A549 (cell line): ENCODE measurements around the gene MAP2K1. TPM values are rescaled to one million over a fixed set of nuclear protein-coding genes. Genes with fewer than 3 reads are reported as not detected.
A peak's percentile ranks its signal among the peaks of the same experiment; 100 is the strongest.

Experiments
- ATAC-seq, 2 experiments: fragments of 200-7000 bp in 1 of 2; fragments of >200 bp in 1 of 2; cut with Nextera tagmentation in 1 of 2; cut with Tn5 transposase in 1 of 2; 3 replicates each; pipeline versions ENCODE4 v1.8.0 to v1.9.1; 2018 to 2020; ENCODE audit warnings: mild to moderate bottlenecking in 1 of 2, moderate library complexity in 1 of 2
- CTCF ChIA-PET: fragments of 300-600 bp; sonication (Branson Sonifier 250); formaldehyde crosslinking; extraction: SDS; loops from one replicate; lab custom pipeline; 2021; ENCODE audit warnings: antibody characterized with exemption, inconsistent platforms; lab: Yijun Ruan, JAX
- POLR2A ChIA-PET: fragments of 350-600 bp; formaldehyde crosslinking; extraction: SDS; loops from one replicate; lab custom pipeline; 2021; ENCODE audit warnings: antibody characterized with exemption, inconsistent platforms; lab: Yijun Ruan, JAX
- DNase-seq, 2 experiments: peaks; one replicate each; pipeline versions ENCODE4 v3.0.0 to v3.0.0-alpha.2; 2011 to 2016; ENCODE audit warnings: low read depth in 1 of 2, low spot score in 1 of 2
- FAIRE-seq: peaks from 2 replicates; lab custom pipeline; 2011; peaks lifted over from hg19 to GRCh38; lab: Jason Lieb, UNC
- H3K27ac ChIP-seq, 2 experiments: fragments of >200 bp; sonication (Bioruptor Twin); formaldehyde crosslinking; 3 replicates each; pipeline ENCODE4 v1.5.1; 2016 to 2017
- H3K4me1 ChIP-seq: fragments of >200 bp; sonication (Bioruptor Twin); formaldehyde crosslinking; 3 replicates; pipeline ENCODE4 v1.6.1; 2016
- H3K4me2 ChIP-seq: fragments of >200 bp; sonication (Bioruptor Twin); formaldehyde crosslinking; 3 replicates; pipeline ENCODE4 v1.6.1; 2016
- H3K4me3 ChIP-seq: fragments of >200 bp; sonication (Bioruptor Twin); formaldehyde crosslinking; 3 replicates; pipeline ENCODE4 v1.5.1; 2016
- H3K9me3 ChIP-seq: fragments of >200 bp; sonication (Bioruptor Twin); formaldehyde crosslinking; 3 replicates; pipeline ENCODE4 v1.6.1; 2016
- CBX8 ChIP-seq: fragments of 200-600 bp; sonication (generic); IDR thresholded peaks from 2 replicates; pipeline ENCODE4 v1.6.1; 2016
- EHMT2 ChIP-seq: fragments of 200-600 bp; sonication (generic); IDR thresholded peaks from 2 replicates; pipeline ENCODE4 v1.6.1; 2016; ENCODE audit warnings: antibody characterized with exemption, low read depth, mild to moderate bottlenecking, moderate library complexity
- FOXS1 ChIP-seq: fragments of 250-450 bp; sonication (Bioruptor Pico); IDR thresholded peaks from 2 replicates; pipeline ENCODE4 v1.5.0; 2020; ENCODE audit warnings: mild to moderate bottlenecking, moderate library complexity
- GATA3 ChIP-seq: IDR thresholded peaks from 2 replicates; pipeline ENCODE4 v1.6.1; 2012; ENCODE audit warnings: borderline replicate concordance
- HOXA7 ChIP-seq: fragments of 250-450 bp; sonication (Bioruptor Pico); IDR thresholded peaks from 2 replicates; pipeline ENCODE4 v1.5.0; 2020; ENCODE audit warnings: mild to moderate bottlenecking, moderate library complexity
- JUN ChIP-seq, 2 experiments: fragments of >200 bp; sonication (Bioruptor Twin); formaldehyde crosslinking; IDR thresholded peaks; 2 replicates in 1 of 2; 3 replicates in 1 of 2; pipeline ENCODE4 v1.6.1; 2016 to 2017
- KDM5A ChIP-seq: fragments of 200-600 bp; sonication (generic); IDR thresholded peaks from 2 replicates; pipeline ENCODE4 v1.6.1; 2016; ENCODE audit warnings: antibody characterized with exemption, mild to moderate bottlenecking
- MAFK ChIP-seq: fragments of 450-650 bp; IDR thresholded peaks from 2 replicates; pipeline ENCODE4 v1.6.1; 2014; ENCODE audit not compliant: partially characterized antibody
- NR3C1 ChIP-seq: fragments of >200 bp; sonication (Bioruptor Twin); formaldehyde crosslinking; IDR thresholded peaks from 3 replicates; pipeline ENCODE4 v1.6.1; 2017
- POLR2A ChIP-seq: IDR thresholded peaks from 2 replicates; pipeline ENCODE4 v1.6.1; 2012; ENCODE audit warnings: mild to moderate bottlenecking, low read length
- RARB ChIP-seq: fragments of 250-450 bp; sonication (Bioruptor Pico); IDR thresholded peaks from 2 replicates; pipeline ENCODE4 v1.8.0; 2021; ENCODE audit warnings: mild to moderate bottlenecking, moderate library complexity
- REST ChIP-seq: fragments of 200-600 bp; sonication (generic); IDR thresholded peaks from 2 replicates; pipeline ENCODE4 v1.6.1; 2016; ENCODE audit warnings: antibody characterized with exemption, mild to moderate bottlenecking, moderate library complexity
- TFCP2L1 ChIP-seq: fragments of 250-450 bp; sonication (Bioruptor Pico); IDR thresholded peaks from 2 replicates; pipeline ENCODE4 v1.5.0; 2021; ENCODE audit warnings: mild to moderate bottlenecking
- ZNF302 ChIP-seq: fragments of 250-450 bp; sonication (Bioruptor Pico); IDR thresholded peaks from 2 replicates; pipeline ENCODE4 v1.9.0; 2021; ENCODE audit warnings: inconsistent platforms, mild to moderate bottlenecking, moderate library complexity
- WGBS: methylation state at CpG from one replicate; pipeline ENCODE4 v1.1.6; 2017; ENCODE audit errors: missing lambda C conversion rate; 5-methylcytosine and 5-hydroxymethylcytosine counted together
- polyA plus RNA-seq, 4 experiments: library from polyadenylated mRNA; depleted of rRNA in 3 of 4; stranded (reverse); fragments of >200 nt; fragmentation: RNase III in 1 of 4; extraction: RNeasy Plus Mini Kit Qiagen cat#74134 plus additional on column Dnase treatment in 1 of 4; gene quantifications; 2 replicates in 3 of 4; 3 replicates in 1 of 4; pipeline ENCODE4 v1.2.3, GENCODE V29; 2011 to 2017
- TF ChIP-seq, protein P1 (sequence below): IDR thresholded peaks from 2 replicates; pipeline ENCODE4 v1.6.1; 2012
- TF ChIP-seq, protein P2 (sequence below): fragments of 250-450 bp; sonication (Bioruptor Pico); IDR thresholded peaks from 2 replicates; pipeline ENCODE4 v1.5.0; 2020; ENCODE audit warnings: low read depth, mild to moderate bottlenecking, moderate library complexity

The MAP2K1 gene
- polyA plus RNA-seq, 2 of the 4 experiments (the other 2 are of a cell fraction) = 30.3 to 41.9 TPM

- DNase-seq = no peak
- ATAC-seq = no peak
- ChIA-PET POLR2A (no interaction called here), CTCF (interaction anchor here (1.0 to 1.1 kb wide), 2 partner anchors 12 to 22 kb away, joined by 3 read pairs; no protein-coding TSS in a partner anchor)
- H3K4me3 ChIP-seq = no peak overlapping the region
- H3K4me2 ChIP-seq = no peak overlapping the region
- H3K9me3 ChIP-seq = peaks cover 8% of the 10 kb centered on the region
- no peaks in the 10 kb centered on the region for H3K4me1 ChIP-seq
- TF ChIP-seq, protein P1, sequence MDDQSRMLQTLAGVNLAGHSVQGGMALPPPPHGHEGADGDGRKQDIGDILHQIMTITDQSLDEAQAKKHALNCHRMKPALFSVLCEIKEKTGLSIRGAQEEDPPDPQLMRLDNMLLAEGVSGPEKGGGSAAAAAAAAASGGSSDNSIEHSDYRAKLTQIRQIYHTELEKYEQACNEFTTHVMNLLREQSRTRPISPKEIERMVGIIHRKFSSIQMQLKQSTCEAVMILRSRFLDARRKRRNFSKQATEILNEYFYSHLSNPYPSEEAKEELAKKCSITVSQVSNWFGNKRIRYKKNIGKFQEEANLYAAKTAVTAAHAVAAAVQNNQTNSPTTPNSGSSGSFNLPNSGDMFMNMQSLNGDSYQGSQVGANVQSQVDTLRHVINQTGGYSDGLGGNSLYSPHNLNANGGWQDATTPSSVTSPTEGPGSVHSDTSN = no peak
- TF ChIP-seq EHMT2 (no peak), KDM5A (no peak)
- TF ChIP-seq, protein P2, sequence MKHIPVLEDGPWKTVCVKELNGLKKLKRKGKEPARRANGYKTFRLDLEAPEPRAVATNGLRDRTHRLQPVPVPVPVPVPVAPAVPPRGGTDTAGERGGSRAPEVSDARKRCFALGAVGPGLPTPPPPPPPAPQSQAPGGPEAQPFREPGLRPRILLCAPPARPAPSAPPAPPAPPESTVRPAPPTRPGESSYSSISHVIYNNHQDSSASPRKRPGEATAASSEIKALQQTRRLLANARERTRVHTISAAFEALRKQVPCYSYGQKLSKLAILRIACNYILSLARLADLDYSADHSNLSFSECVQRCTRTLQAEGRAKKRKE (CRISPR knock-in tag) = no peak
- no peak overlapping the region for H3K27ac ChIP-seq
- 93% methylated on average over 3 of the region's 3 CpGs for WGBS
- FAIRE-seq = no peak
These were observed 22.9 kb downstream of the MAP2K1 start for GRCh38 chr15:66409565-66410108.

GRCh38 chr15:66411190-66411589 lies 24.5 kb downstream of the MAP2K1 start:
- no peak overlapping the region for H3K4me2 ChIP-seq
- no peak for DNase-seq
- no peak overlapping the region for H3K27ac ChIP-seq
- no peak overlapping the region for H3K4me3 ChIP-seq
- no peak for TF ChIP-seq REST
- no peaks in the 10 kb centered on the region for H3K4me1 ChIP-seq
- H3K9me3 ChIP-seq = peaks cover 8% of the 10 kb centered on the region
- CTCF ChIA-PET = interaction anchor here (0.6 to 2.8 kb wide), 4 partner anchors 21 to 442 kb away, joined by 3 to 6 read pairs (median 4); no protein-coding TSS in a partner anchor
- FAIRE-seq = no peak
- POLR2A ChIA-PET = no interaction called here
- no peak for ATAC-seq

- H3K27ac ChIP-seq = no peak overlapping the region
- ChIA-PET POLR2A (no interaction called here), CTCF (interaction anchor here (0.6 to 4.2 kb wide), 8 partner anchors 9 to 441 kb away, joined by 3 to 18 read pairs (median 4); partner anchors contain the start of genes MAP2K1 and SNAPC5)
- peaks cover 8% of the 10 kb centered on the region for H3K9me3 ChIP-seq
- no peak for DNase-seq
- H3K4me2 ChIP-seq = no peak overlapping the region
- TF ChIP-seq MAFK (peak; percentile 83), ZNF302 (no peak), RARB (CRISPR knock-in tag) (no peak), JUN (IDR thresholded peaks at IDR 0.05) (no peak), HOXA7 (no peak), CBX8 (no peak)
- TF ChIP-seq, protein P2 (CRISPR knock-in tag) = no peak
- H3K4me1 ChIP-seq = no peaks in the 10 kb centered on the region
- H3K4me3 ChIP-seq = no peak overlapping the region
- 90% methylated on average over 3 of the region's 3 CpGs for WGBS
- ATAC-seq = no peak
- no peak for FAIRE-seq
These were observed 25.5 kb downstream of the MAP2K1 start for GRCh38 chr15:66412220-66412619.

DNA sequence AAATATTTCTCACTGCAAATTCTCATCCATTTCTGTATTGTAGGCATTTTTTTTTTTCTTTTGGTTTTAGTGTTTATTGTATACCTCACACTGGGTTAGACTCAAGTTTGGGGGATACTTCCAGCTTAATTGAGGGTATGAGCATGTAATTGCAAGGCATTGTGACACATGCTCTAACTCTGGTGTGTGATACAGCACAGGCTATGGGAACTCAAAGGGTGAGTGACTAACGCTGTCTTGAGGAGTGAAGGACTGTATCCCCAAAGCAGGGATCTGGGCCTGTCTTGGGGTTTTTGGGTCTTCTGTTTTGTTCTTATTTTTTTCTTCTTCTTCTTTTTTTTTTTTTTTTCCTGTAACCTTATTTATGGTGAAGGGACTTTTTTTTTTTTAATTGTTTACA lies 26.9 kb downstream of the MAP2K1 start:
- WGBS = 97% methylated on average over 1 of the region's 1 CpG
- no peak for ATAC-seq
- no peak overlapping the region for H3K27ac ChIP-seq
- H3K4me1 ChIP-seq = no peaks in the 10 kb centered on the region
- no peak for FAIRE-seq
- no peak for TF ChIP-seq GATA3
- TF ChIP-seq POLR2A = no peak
- no peak for TF ChIP-seq FOXS1 (CRISPR knock-in tag)
- no peak for TF ChIP-seq TFCP2L1 (CRISPR knock-in tag)
- no peak for TF ChIP-seq NR3C1
- CTCF ChIA-PET = interaction anchor here (0.8 to 4.2 kb wide), 7 partner anchors 10 to 153 kb away, joined by 3 to 18 read pairs (median 3); partner anchors contain the start of genes MAP2K1 and SNAPC5
- DNase-seq = no peak
- no peak overlapping the region for H3K4me2 ChIP-seq
- POLR2A ChIA-PET = no interaction called here
- H3K4me3 ChIP-seq = no peak overlapping the region
- H3K9me3 ChIP-seq = peaks cover 8% of the 10 kb centered on the region
